WTC11 (cell line): ENCODE results near the gene ESRRG. TPM values are rescaled to one million over a fixed set of nuclear protein-coding genes. Genes with fewer than 3 reads are reported as not detected.

Experiments
- ATAC-seq: fragments of 200-7000 bp; cut with Tn5 transposase; 2 replicates; pipeline ENCODE4 v1.10.0; 2021; ENCODE audit warnings: mild to moderate bottlenecking, moderate library complexity
- CTCF ChIA-PET: fragments of 300-600 bp; sonication (Branson Sonifier 250); formaldehyde crosslinking; loops from one replicate; lab custom pipeline; 2021; ENCODE audit warnings: antibody characterized with exemption; lab: Charles Lee
- POLR2A ChIA-PET: fragments of 350-600 bp; sonication (Branson Sonifier 250); formaldehyde crosslinking; loops from one replicate; lab custom pipeline; 2021; ENCODE audit warnings: antibody characterized with exemption; lab: Charles Lee
- DNase-seq: peaks from one replicate; pipeline ENCODE4 v3.0.0; 2021; ENCODE audit warnings: low spot score
- H3K27ac Mint-ChIP-seq: 2 replicates; pipeline ENCODE4 v1.8.0; 2021; ENCODE audit warnings: mixed read lengths
- H3K27me3 Mint-ChIP-seq: 2 replicates; pipeline ENCODE4 v1.8.0; 2021; ENCODE audit warnings: low read depth, mild to moderate bottlenecking, moderate library complexity, mixed read lengths
- H3K36me3 Mint-ChIP-seq: 2 replicates; pipeline ENCODE4 v1.8.0; 2021; ENCODE audit warnings: mixed read lengths
- H3K4me1 Mint-ChIP-seq: 2 replicates; pipeline ENCODE4 v1.8.0; 2022; ENCODE audit warnings: mixed read lengths
- H3K4me3 Mint-ChIP-seq: 2 replicates; pipeline ENCODE4 v1.8.0; 2021; ENCODE audit warnings: mild to moderate bottlenecking, moderate library complexity, mixed read lengths
- H3K9me3 Mint-ChIP-seq: 2 replicates; pipeline ENCODE4 v1.8.0; 2021; ENCODE audit warnings: mixed read lengths
- AFF4 ChIP-seq: sonication (generic); formaldehyde crosslinking; IDR thresholded peaks from 2 replicates; pipeline ENCODE4 v1.8.1; 2023; ENCODE audit warnings: mild to moderate bottlenecking, missing genetic modification reagents, borderline replicate concordance
- ATF1 ChIP-seq: sonication (generic); formaldehyde crosslinking; IDR thresholded peaks from 2 replicates; pipeline ENCODE4 v1.8.1; 2023; ENCODE audit warnings: mild to moderate bottlenecking, moderate library complexity, missing genetic modification reagents
- ATF2 ChIP-seq: sonication (generic); formaldehyde crosslinking; IDR thresholded peaks from 2 replicates; pipeline ENCODE4 v1.8.1; 2022; ENCODE audit warnings: low read depth, missing genetic modification reagents, borderline replicate concordance
- ATF3 ChIP-seq: sonication (generic); formaldehyde crosslinking; conservative IDR thresholded peaks from 2 replicates; pipeline ENCODE4 v1.8.1; 2022; ENCODE audit warnings: mild to moderate bottlenecking, missing genetic modification reagents
- CREM ChIP-seq: sonication (generic); formaldehyde crosslinking; IDR thresholded peaks from 2 replicates; pipeline ENCODE4 v1.8.1; 2022; ENCODE audit warnings: mild to moderate bottlenecking, missing genetic modification reagents, moderate library complexity
- ERG ChIP-seq: fragments of 250-450 bp; sonication (Bioruptor Pico); IDR thresholded peaks from 2 replicates; pipeline ENCODE4 v1.8.0; 2021; ENCODE audit warnings: mild to moderate bottlenecking
- GTF2I ChIP-seq: fragments of 250-450 bp; sonication (Bioruptor Pico); conservative IDR thresholded peaks from 2 replicates; pipeline ENCODE4 v1.4.0; 2021; ENCODE audit warnings: mild to moderate bottlenecking
- MYBL2 ChIP-seq: sonication (generic); formaldehyde crosslinking; IDR thresholded peaks from 2 replicates; pipeline ENCODE4 v1.8.1; 2023; ENCODE audit warnings: mild to moderate bottlenecking, moderate library complexity, missing genetic modification reagents
- NFE2L1 ChIP-seq: sonication (generic); formaldehyde crosslinking; IDR thresholded peaks from 2 replicates; pipeline ENCODE4 v1.8.1; 2023; ENCODE audit warnings: missing genetic modification reagents
- NFYB ChIP-seq: sonication (generic); formaldehyde crosslinking; conservative IDR thresholded peaks from 2 replicates; pipeline ENCODE4 v1.8.0; 2022; ENCODE audit warnings: low read depth, missing genetic modification reagents
- OVOL2 ChIP-seq: fragments of 250-450 bp; sonication (Bioruptor Pico); IDR thresholded peaks from 2 replicates; pipeline ENCODE4 v1.9.0; 2021; ENCODE audit warnings: mild to moderate bottlenecking, borderline replicate concordance
- RELA ChIP-seq: sonication (generic); formaldehyde crosslinking; IDR thresholded peaks from 2 replicates; pipeline ENCODE4 v1.8.1; 2022; ENCODE audit warnings: missing genetic modification reagents, mild to moderate bottlenecking, borderline replicate concordance
- SMAD4 ChIP-seq: sonication (generic); formaldehyde crosslinking; IDR thresholded peaks from 2 replicates; pipeline ENCODE4 v1.8.0; 2022; ENCODE audit warnings: mild to moderate bottlenecking, missing genetic modification reagents
- SP1 ChIP-seq: sonication (generic); formaldehyde crosslinking; conservative IDR thresholded peaks from 2 replicates; pipeline ENCODE4 v1.8.1; 2022; ENCODE audit warnings: missing genetic modification reagents
- STAT6 ChIP-seq: sonication (generic); formaldehyde crosslinking; conservative IDR thresholded peaks from 2 replicates; pipeline ENCODE4 v1.8.1; 2023; ENCODE audit warnings: mild to moderate bottlenecking, low read depth, missing genetic modification reagents, moderate library complexity
- TP53 ChIP-seq: sonication (generic); formaldehyde crosslinking; IDR thresholded peaks from 2 replicates; pipeline ENCODE4 v1.8.1; 2023; ENCODE audit warnings: mild to moderate bottlenecking, missing genetic modification reagents
- USF2 ChIP-seq: sonication (generic); formaldehyde crosslinking; IDR thresholded peaks from 2 replicates; pipeline ENCODE4 v1.8.1; 2023; ENCODE audit warnings: mild to moderate bottlenecking, missing genetic modification reagents, moderate library complexity
- ZNF512 ChIP-seq: sonication (generic); formaldehyde crosslinking; IDR thresholded peaks from 2 replicates; pipeline ENCODE4 v1.8.1; 2022; ENCODE audit warnings: missing genetic modification reagents, borderline replicate concordance
- total RNA-seq: library from RNA; stranded (reverse); gene quantifications from 3 replicates; pipeline ENCODE4 v1.2.3, GENCODE V29; 2021

The ESRRG gene
- total RNA-seq, 1 experiment from 2014 or later = 2.3 TPM

GRCh38 chr1:216721863-216722262 lies 1.4 kb downstream of the ESRRG start:
- peak overlapping the region; percentile 86 for H3K4me3 Mint-ChIP-seq
- no peak overlapping the region for H3K27ac Mint-ChIP-seq
- POLR2A ChIA-PET = interaction anchor here (0.7 kb wide), 1 partner anchor 11 kb away, joined by 7 read pairs; no protein-coding TSS in a partner anchor
- H3K9me3 Mint-ChIP-seq = no peaks in the 10 kb centered on the region
- DNase-seq = no peak
- no peaks in the 10 kb centered on the region for H3K36me3 Mint-ChIP-seq
- peaks cover 3% of the 10 kb centered on the region; the same call in 1 of the 2 replicates for H3K27me3 Mint-ChIP-seq
- TF ChIP-seq TP53 = no peak
- TF ChIP-seq, all 79 proteins: peak for 0
- H3K4me1 Mint-ChIP-seq = peaks cover 8% of the 10 kb centered on the region
- no peak for ATAC-seq
- CTCF ChIA-PET = interaction anchor here (1.1 to 1.3 kb wide), 2 partner anchors 411 to 500 kb away, joined by 3 read pairs; no protein-coding TSS in a partner anchor

- TF ChIP-seq ATF2 (CRISPR knock-in tag) (no peak), OVOL2 (CRISPR knock-in tag) (no peak), SMAD4 (CRISPR knock-in tag) (no peak), USF2 (CRISPR knock-in tag) (no peak), ATF1 (CRISPR knock-in tag) (no peak), RELA (no peak), ERG (CRISPR knock-in tag) (no peak), STAT6 (CRISPR knock-in tag) (no peak), MYBL2 (CRISPR knock-in tag) (no peak), GTF2I (CRISPR knock-in tag) (no peak), ZNF512 (CRISPR knock-in tag) (no peak)
- CTCF ChIA-PET = interaction anchor here (1.1 kb wide), 1 partner anchor 499 kb away, joined by 3 read pairs; no protein-coding TSS in a partner anchor
- Mint-ChIP-seq H3K27ac (no peak overlapping the region), H3K36me3 (no peaks in the 10 kb centered on the region), H3K4me3 (no peak overlapping the region), H3K27me3 (peaks cover 3% of the 10 kb centered on the region; the same call in 1 of the 2 replicates), H3K9me3 (no peaks in the 10 kb centered on the region), H3K4me1 (peaks cover 8% of the 10 kb centered on the region)
- no peak for DNase-seq
- POLR2A ChIA-PET = no interaction called here
- ATAC-seq = no peak
Measured at GRCh38 chr1:216721062-216721461, 2.2 kb downstream of the ESRRG start.

GRCh38 chr1:216711712-216712111 lies 11.5 kb downstream of the ESRRG start:
- H3K36me3 Mint-ChIP-seq = no peaks in the 10 kb centered on the region
- H3K9me3 Mint-ChIP-seq = no peaks in the 10 kb centered on the region
- ChIA-PET CTCF (no interaction called here), POLR2A (no interaction called here)
- DNase-seq = no peak
- ATAC-seq = no peak
- no peak overlapping the region for H3K4me3 Mint-ChIP-seq
- H3K27me3 Mint-ChIP-seq = no peaks in the 10 kb centered on the region
- no peak overlapping the region for H3K27ac Mint-ChIP-seq
- peaks cover 10% of the 10 kb centered on the region; the same call in 1 of the 2 replicates for H3K4me1 Mint-ChIP-seq
- no peak for TF ChIP-seq CREM (CRISPR knock-in tag)
- no peak for TF ChIP-seq SP1
- no peak for TF ChIP-seq AFF4 (CRISPR knock-in tag)
- no peak for TF ChIP-seq ATF3 (CRISPR knock-in tag)
- no peak for TF ChIP-seq NFE2L1 (CRISPR knock-in tag)
- no peak for TF ChIP-seq NFYB (CRISPR knock-in tag)
